Trophoblast cell (in vitro differentiated cells and primary cell): ENCODE results near the gene OLIG3.

ENCODE experiments used
- DNase-seq, 2 donors: peaks; one replicate each; pipeline ENCODE4 v3.0.0-alpha.2; 2016
- H2AFZ ChIP-seq: 2 replicates; pipeline ENCODE4 v1.6.1; 2013; ENCODE audit warnings: low read length, moderate library complexity, mild to moderate bottlenecking; ENCODE audit not compliant: insufficient read depth, poor library complexity
- H2AK5ac ChIP-seq: 2 replicates; pipeline ENCODE4 v1.6.1; 2013; ENCODE audit warnings: mild to moderate bottlenecking, low read length
- H2BK120ac ChIP-seq: 2 replicates; pipeline ENCODE4 v1.6.1; 2013; ENCODE audit warnings: low read length, mild to moderate bottlenecking, moderate library complexity; ENCODE audit not compliant: insufficient read depth, poor library complexity
- H2BK12ac ChIP-seq: 2 replicates; pipeline ENCODE4 v1.6.1; 2013; ENCODE audit warnings: mild to moderate bottlenecking, low read length, moderate library complexity
- H2BK5ac ChIP-seq: 2 replicates; pipeline ENCODE4 v1.6.1; 2013; ENCODE audit warnings: low read length, low read depth, moderate library complexity, mild to moderate bottlenecking; ENCODE audit not compliant: poor library complexity
- H3K14ac ChIP-seq: 2 replicates; pipeline ENCODE4 v1.6.1; 2013; ENCODE audit warnings: mild to moderate bottlenecking, low read length
- H3K18ac ChIP-seq: 2 replicates; pipeline ENCODE4 v1.6.1; 2013; ENCODE audit warnings: mild to moderate bottlenecking, low read length
- H3K23ac ChIP-seq: 2 replicates; pipeline ENCODE4 v1.6.1; 2013; ENCODE audit warnings: low read length
- H3K27ac ChIP-seq: 2 replicates; pipeline ENCODE4 v1.5.1; 2013; ENCODE audit warnings: low read depth, mild to moderate bottlenecking, inconsistent platforms, low read length, moderate library complexity
- H3K27me3 ChIP-seq: 2 replicates; pipeline ENCODE4 v1.6.1; 2013; ENCODE audit warnings: inconsistent platforms, mild to moderate bottlenecking, low read length, moderate library complexity; ENCODE audit not compliant: insufficient read depth
- H3K36me3 ChIP-seq, 2 experiments: 1 replicate in 1 of 2; 2 replicates in 1 of 2; pipeline ENCODE4 v1.6.1; 2013; ENCODE audit warnings: low read length in 2 of 2, mild to moderate bottlenecking in 2 of 2, moderate library complexity in 1 of 2; ENCODE audit not compliant: insufficient read depth in 2 of 2, control insufficient read depth in 1 of 2
- H3K4ac ChIP-seq: 2 replicates; pipeline ENCODE4 v1.6.1; 2013; ENCODE audit warnings: low read depth, mild to moderate bottlenecking, low read length, moderate library complexity
- H3K4me1 ChIP-seq, 2 experiments: 1 replicate in 1 of 2; 2 replicates in 1 of 2; pipeline ENCODE4 v1.6.1; 2013; ENCODE audit warnings: low read length in 2 of 2, mild to moderate bottlenecking in 2 of 2, moderate library complexity in 1 of 2; ENCODE audit not compliant: insufficient read depth in 2 of 2, control insufficient read depth in 1 of 2
- H3K4me2 ChIP-seq: 2 replicates; pipeline ENCODE4 v1.6.1; 2013; ENCODE audit warnings: inconsistent platforms, mild to moderate bottlenecking, low read length, moderate library complexity
- H3K4me3 ChIP-seq: 2 replicates; pipeline ENCODE4 v1.5.1; 2013; ENCODE audit warnings: mild to moderate bottlenecking, low read depth, low read length, inconsistent platforms
- H3K79me1 ChIP-seq: one replicate; pipeline ENCODE4 v1.6.1; 2013; ENCODE audit warnings: low read length
- H3K79me2 ChIP-seq: 2 replicates; pipeline ENCODE4 v1.6.1; 2013; ENCODE audit warnings: low read length, mild to moderate bottlenecking; ENCODE audit not compliant: control insufficient read depth, insufficient read depth, poor library complexity
- H3K9ac ChIP-seq: 2 replicates; pipeline ENCODE4 v1.6.1; 2013; ENCODE audit warnings: mild to moderate bottlenecking, low read length
- H3K9me3 ChIP-seq: 2 replicates; pipeline ENCODE4 v1.6.1; 2013; ENCODE audit warnings: low read depth, mild to moderate bottlenecking, control low read depth, inconsistent platforms, low read length; ENCODE audit not compliant: insufficient read depth
- H4K12ac ChIP-seq: 2 replicates; pipeline ENCODE4 v1.6.1; 2013; ENCODE audit warnings: low read depth, mild to moderate bottlenecking, low read length, moderate library complexity
- H4K8ac ChIP-seq: 2 replicates; pipeline ENCODE4 v1.6.1; 2013; ENCODE audit warnings: low read depth, mild to moderate bottlenecking, low read length, moderate library complexity
- H4K91ac ChIP-seq: one replicate; pipeline ENCODE4 v1.6.1; 2013; ENCODE audit warnings: low read depth, mild to moderate bottlenecking, low read length, moderate library complexity
- WGBS: extraction: QIAGEN DNeasy Blood & Tissue Kit; methylation state at CpG from one replicate; pipeline ENCODE4 v1.1.7; 2013; ENCODE audit warnings: missing lambda C conversion rate; ENCODE audit not compliant: insufficient read length, insufficient coverage; ENCODE audit errors: extremely low coverage; 5-methylcytosine and 5-hydroxymethylcytosine counted together

OLIG3 gene

GRCh38 chr6:137514418-137514817, 20.2 kb upstream of the OLIG3 start:
- Histone ChIP-seq H3K79me1 (no peaks in the 10 kb centered on the region), H3K4me1 (no peaks in the 10 kb centered on the region), H3K14ac (no peak overlapping the region), H3K4me2 (no peak overlapping the region), H2BK12ac (no peak overlapping the region), H2BK5ac (no peak overlapping the region), H3K4me3 (no peak overlapping the region), H4K12ac (no peak overlapping the region), H3K4ac (no peak overlapping the region), H3K79me2 (no peaks in the 10 kb centered on the region), H3K18ac (no peak overlapping the region), H3K27ac (no peak overlapping the region), H4K91ac (no peak overlapping the region), H3K36me3 (no peaks in the 10 kb centered on the region), H3K9me3 (no peaks in the 10 kb centered on the region), H3K27me3 (peaks cover 5% of the 10 kb centered on the region), H4K8ac (no peak overlapping the region), H2AK5ac (no peak overlapping the region), H3K9ac (no peak overlapping the region), H2BK120ac (no peak overlapping the region), H3K23ac (no peak overlapping the region), H2AFZ (no peak overlapping the region)
- no CpG with 5 or more reads among the region's 5 CpGs for WGBS
- no peak for DNase-seq

- no peak for DNase-seq
- no peak overlapping the region for H4K12ac ChIP-seq
- no peak overlapping the region for H2BK5ac ChIP-seq
- H3K23ac ChIP-seq = no peak overlapping the region
- no peak overlapping the region for H2AFZ ChIP-seq
- no CpG with 5 or more reads among the region's 14 CpGs for WGBS
- H2AK5ac ChIP-seq = no peak overlapping the region
- H3K79me2 ChIP-seq = no peaks in the 10 kb centered on the region
- no peak overlapping the region for H3K4me3 ChIP-seq
- H4K8ac ChIP-seq = no peak overlapping the region
- H2BK120ac ChIP-seq = no peak overlapping the region
- no peak overlapping the region for H2BK12ac ChIP-seq
- H3K4me2 ChIP-seq = no peak overlapping the region
- peaks cover 5% of the 10 kb centered on the region for H3K27me3 ChIP-seq
- H3K18ac ChIP-seq = no peak overlapping the region
- H3K9me3 ChIP-seq = no peaks in the 10 kb centered on the region
- H3K4me1 ChIP-seq = no peaks in the 10 kb centered on the region
- no peak overlapping the region for H4K91ac ChIP-seq
- no peaks in the 10 kb centered on the region for H3K79me1 ChIP-seq
- H3K9ac ChIP-seq = no peak overlapping the region
- no peak overlapping the region for H3K27ac ChIP-seq
- no peak overlapping the region for H3K4ac ChIP-seq
- H3K36me3 ChIP-seq = no peaks in the 10 kb centered on the region
- no peak overlapping the region for H3K14ac ChIP-seq
Measured at GRCh38 chr6:137512757-137513605, 18.8 kb upstream of the OLIG3 start.

GRCh38 chr6:137510923-137511322, 16.7 kb upstream of the OLIG3 start:
- no peak overlapping the region for H4K91ac ChIP-seq
- no peak overlapping the region for H3K4me3 ChIP-seq
- H3K4ac ChIP-seq = no peak overlapping the region
- no peak for DNase-seq
- no peaks in the 10 kb centered on the region for H3K4me1 ChIP-seq
- no peak overlapping the region for H2BK120ac ChIP-seq
- H3K27ac ChIP-seq = no peak overlapping the region
- H2BK12ac ChIP-seq = no peak overlapping the region
- H3K79me2 ChIP-seq = no peaks in the 10 kb centered on the region
- H3K4me2 ChIP-seq = no peak overlapping the region
- no peak overlapping the region for H3K23ac ChIP-seq
- no peaks in the 10 kb centered on the region for H3K36me3 ChIP-seq
- no peaks in the 10 kb centered on the region for H3K9me3 ChIP-seq
- no CpG with 5 or more reads among the region's 2 CpGs for WGBS
- H2AFZ ChIP-seq = no peak overlapping the region
- H3K14ac ChIP-seq = no peak overlapping the region
- H4K8ac ChIP-seq = no peak overlapping the region
- no peak overlapping the region for H2BK5ac ChIP-seq
- no peak overlapping the region for H4K12ac ChIP-seq
- H3K9ac ChIP-seq = no peak overlapping the region
- H3K27me3 ChIP-seq = peaks cover 5% of the 10 kb centered on the region
- no peak overlapping the region for H3K18ac ChIP-seq
- no peak overlapping the region for H2AK5ac ChIP-seq
- H3K79me1 ChIP-seq = no peaks in the 10 kb centered on the region

- no peak overlapping the region for H4K12ac ChIP-seq
- H2BK120ac ChIP-seq = no peak overlapping the region
- H3K4ac ChIP-seq = no peak overlapping the region
- peaks cover 9% of the 10 kb centered on the region for H3K9me3 ChIP-seq
- no peak overlapping the region for H3K4me2 ChIP-seq
- no peak overlapping the region for H2AK5ac ChIP-seq
- no peak overlapping the region for H3K23ac ChIP-seq
- DNase-seq = no peak
- no peak overlapping the region for H4K8ac ChIP-seq
- no peak overlapping the region for H3K4me3 ChIP-seq
- no peaks in the 10 kb centered on the region for H3K79me2 ChIP-seq
- H2BK5ac ChIP-seq = no peak overlapping the region
- no peak overlapping the region for H4K91ac ChIP-seq
- H3K27me3 ChIP-seq = peaks cover 50% of the 10 kb centered on the region
- no peak overlapping the region for H3K27ac ChIP-seq
- WGBS = no CpG with 5 or more reads among the region's 11 CpGs
- no peak overlapping the region for H3K9ac ChIP-seq
- no peaks in the 10 kb centered on the region for H3K36me3 ChIP-seq
- H2BK12ac ChIP-seq = no peak overlapping the region
- H3K18ac ChIP-seq = no peak overlapping the region
- no peak overlapping the region for H3K14ac ChIP-seq
- H2AFZ ChIP-seq = no peak overlapping the region
- H3K4me1 ChIP-seq = peaks cover 11 to 17% of the 10 kb centered on the region in 2 experiments
- H3K79me1 ChIP-seq = no peaks in the 10 kb centered on the region
Measured at GRCh38 chr6:137498481-137499190, 4.4 kb upstream of the OLIG3 start.
